Endothelial cell of umbilical vein (primary cell): Measurements from ENCODE around the gene SDSL. TPM values are rescaled to one million over a fixed set of nuclear protein-coding genes. Genes with fewer than 3 reads are reported as not detected.

Source experiments
- BruUV-seq: library from RNA; stranded (reverse); fragments of 400-500 nt; replicated peaks from 2 replicates; lab custom pipeline; 2021; lab: Mats Ljungman, UMichigan
- CTCF ChIA-PET: fragments of 300-600, 350-600 bp; sonication (Branson Sonifier 250); formaldehyde crosslinking; loops from one replicate; lab custom pipeline; 2021; ENCODE audit warnings: antibody characterized with exemption, inconsistent platforms; lab: Charles Lee
- POLR2A ChIA-PET: fragments of 300-600, 350-600 bp; sonication (Branson Sonifier 250); formaldehyde crosslinking; loops from one replicate; lab custom pipeline; 2021; ENCODE audit warnings: antibody characterized with exemption, inconsistent platforms; lab: Charles Lee
- DNase-seq: peaks from one replicate; pipeline ENCODE4 v3.0.0-alpha.2; 2011; ENCODE audit warnings: low read depth, low spot score
- FAIRE-seq: peaks from 2 replicates; lab custom pipeline; 2011; peaks lifted over from hg19 to GRCh38; lab: Jason Lieb, UNC
- H2AFZ ChIP-seq: 2 replicates; pipeline ENCODE4 v1.6.0; 2012; ENCODE audit warnings: low read depth, low read length, control low read depth, inconsistent platforms
- H3K27ac ChIP-seq: 2 replicates; pipeline ENCODE4 v1.5.1; 2011; ENCODE audit warnings: low read depth, mild to moderate bottlenecking, control low read depth, low read length, moderate library complexity; ENCODE audit not compliant: insufficient read depth
- H3K27me3 ChIP-seq, 2 experiments: 2 replicates each; pipeline versions ENCODE4 v1.6.0 to v1.6.1; 2011; ENCODE audit warnings: low read length in 2 of 2, mixed read lengths in 1 of 2; ENCODE audit not compliant: control insufficient read depth in 2 of 2, insufficient read depth in 2 of 2
- H3K36me3 ChIP-seq, 2 experiments: 2 replicates in 1 of 2; 3 replicates in 1 of 2; pipeline ENCODE4 v1.5.1; 2011; ENCODE audit warnings: low read length in 2 of 2, mild to moderate bottlenecking in 1 of 2, moderate library complexity in 1 of 2; ENCODE audit not compliant: control insufficient read depth in 2 of 2, insufficient read depth in 2 of 2; ENCODE audit errors: extremely low read depth in 1 of 2
- H3K4me1 ChIP-seq: 3 replicates; pipeline ENCODE4 v1.5.1; 2011; ENCODE audit warnings: mild to moderate bottlenecking, low read length; ENCODE audit not compliant: control insufficient read depth, insufficient read depth; ENCODE audit errors: extremely low read depth
- H3K4me2 ChIP-seq: 2 replicates; pipeline ENCODE4 v1.6.1; 2011; ENCODE audit warnings: low read length, control low read depth, mixed read lengths; ENCODE audit not compliant: insufficient read depth
- H3K4me3 ChIP-seq, 3 experiments: fragments of 200-600 bp in 1 of 3; sonication (generic), shearing (Covaris generic) in 1 of 3; replicated peaks in 1 of 3; 2 replicates each; pipeline ENCODE4 v1.5.1; 2011 to 2016; ENCODE audit warnings: control low read depth in 3 of 3, low read length in 3 of 3, mild to moderate bottlenecking in 2 of 3, inconsistent platforms in 1 of 3, low read depth in 1 of 3, moderate library complexity in 1 of 3; ENCODE audit not compliant: insufficient read depth in 1 of 3
- H3K79me2 ChIP-seq: 2 replicates; pipeline ENCODE4 v1.6.0; 2012; ENCODE audit warnings: low read length, inconsistent platforms; ENCODE audit not compliant: control insufficient read depth, insufficient read depth
- H3K9ac ChIP-seq: replicated peaks from 2 replicates; pipeline ENCODE3; 2011; ENCODE audit warnings: low read length, control low read depth; ENCODE audit not compliant: insufficient read depth; ENCODE audit errors: extremely low read depth
- H3K9me1 ChIP-seq: replicated peaks from 3 replicates; pipeline ENCODE4 v1.6.0; 2011; ENCODE audit warnings: mild to moderate bottlenecking, low read length; ENCODE audit not compliant: control insufficient read depth, insufficient read depth; ENCODE audit errors: extremely low read depth
- H3K9me3 ChIP-seq: replicated peaks from 2 replicates; pipeline ENCODE4 v1.5.1; 2012; ENCODE audit warnings: low read length, inconsistent platforms; ENCODE audit not compliant: control insufficient read depth, insufficient read depth
- H4K20me1 ChIP-seq: replicated peaks from 2 replicates; pipeline ENCODE3; 2011; ENCODE audit warnings: mild to moderate bottlenecking, low read length; ENCODE audit not compliant: control insufficient read depth, insufficient read depth; ENCODE audit errors: extremely low read depth
- CTCF ChIP-seq, 2 donors: IDR thresholded peaks; 1 replicate in 1 of 2; 2 replicates in 1 of 2; pipeline ENCODE4 v1.5.1; 2011; ENCODE audit warnings: low read length in 2 of 2, mild to moderate bottlenecking in 2 of 2, moderate library complexity in 2 of 2, control low read depth in 1 of 2, inconsistent platforms in 1 of 2, low read depth in 1 of 2; ENCODE audit not compliant: insufficient read depth in 1 of 2; ENCODE audit errors: extremely low read depth in 1 of 2
- EZH2 ChIP-seq: IDR thresholded peaks from 2 replicates; pipeline ENCODE4 v1.6.1; 2012; ENCODE audit warnings: borderline replicate concordance, low read depth, mild to moderate bottlenecking, moderate library complexity, low read length, inconsistent platforms; ENCODE audit not compliant: severe bottlenecking
- FOS ChIP-seq: IDR thresholded peaks from 2 replicates; pipeline ENCODE4 v1.6.1; 2011; ENCODE audit warnings: mild to moderate bottlenecking, low read length, moderate library complexity, borderline replicate concordance; ENCODE audit not compliant: insufficient read depth
- GATA2 ChIP-seq: IDR thresholded peaks from 2 replicates; pipeline ENCODE4 v1.7.0; 2011; ENCODE audit warnings: low read depth, mild to moderate bottlenecking, moderate library complexity, mixed read lengths, low read length; ENCODE audit not compliant: insufficient read length, insufficient read depth
- JUN ChIP-seq: IDR thresholded peaks from 2 replicates; pipeline ENCODE4 v1.6.1; 2011; ENCODE audit warnings: borderline replicate concordance, low read depth; ENCODE audit not compliant: insufficient read length, insufficient read depth
- MAX ChIP-seq: IDR thresholded peaks from 2 replicates; pipeline ENCODE4 v1.6.1; 2011; ENCODE audit not compliant: insufficient read depth, insufficient read length
- MYC ChIP-seq: IDR thresholded peaks from one replicate; pipeline ENCODE4 v1.6.1; 2011; ENCODE audit warnings: mild to moderate bottlenecking, low read depth, low read length
- POLR2A ChIP-seq: IDR thresholded peaks from 2 replicates; pipeline ENCODE4 v1.6.1; 2012; ENCODE audit warnings: low read depth, mild to moderate bottlenecking, control low read depth, low read length
- POLR2AphosphoS5 ChIP-seq: IDR thresholded peaks from 2 replicates; pipeline ENCODE4 v1.6.1; 2012; ENCODE audit warnings: low read depth, mild to moderate bottlenecking, control low read depth, low read length, moderate library complexity; ENCODE audit not compliant: insufficient read depth
- dilution Hi-C: fragments of 300-500 bp; cut with MboI; formaldehyde crosslinking; loops from one replicate; pipeline ENCODE4 v1.15.0; 2019; ENCODE audit warnings: low sequenced_read_pairs; ENCODE audit not compliant: extremely low pct_ligation_motif_present
- intact Hi-C: fragments of 100-400 bp; cut with micrococcal nuclease; formaldehyde crosslinking; loops from one replicate; pipeline ENCODE4 v1.10.0; 2022
- polyA plus RNA-seq, 4 experiments: library from polyadenylated mRNA; depleted of rRNA in 3 of 4; stranded (reverse) in 3 of 4; unstranded in 1 of 4; fragments of >200 nt; gene quantifications; 2 replicates each; pipeline versions ENCODE4 v1.2.1 to v1.2.3, GENCODE V29; 2011 to 2012; ENCODE audit warnings: missing spikeins in 1 of 4
- total RNA-seq: library from RNA; stranded (reverse); gene quantifications from 2 replicates; pipeline ENCODE4 v1.2.3, GENCODE V29; 2021

The SDSL gene
- total and polyA plus RNA-seq, 2 donors (not counting 3 experiments of a cell fraction or from before 2014, with no cell fraction given): 5.7 to 16.9 TPM

- TF ChIP-seq POLR2AphosphoS5 (no peak), MAX (no peak), MYC (no peak), EZH2 (no peak), CTCF (IDR thresholded peaks at IDR 0.05; ENCODE audit: extremely low read depth in 1 of 2, insufficient read depth in 1 of 2, low read depth in 1 of 2, low read length in 2 of 2) (no peak), POLR2A (no peak), JUN (no peak), GATA2 (no peak), FOS (no peak)
- Histone ChIP-seq H4K20me1 (no peaks in the 10 kb centered on the region), H3K9me3 (no peaks in the 10 kb centered on the region), H3K36me3 (no peaks in the 10 kb centered on the region), H3K27me3 (no peaks in the 10 kb centered on the region), H3K4me2 (no peak overlapping the region), H3K79me2 (no peaks in the 10 kb centered on the region), H3K4me1 (no peaks in the 10 kb centered on the region), H3K4me3 (no peak overlapping the region), H3K9me1 (no peaks in the 10 kb centered on the region), H2AFZ (no peak overlapping the region), H3K27ac (no peak overlapping the region), H3K9ac (no peak overlapping the region)
- BruUV-seq: no TSS peak
- DNase-seq (no peak), FAIRE-seq (no peak)
- dilution Hi-C loops (no loop called here), intact Hi-C loops (no loop called here)
- ChIA-PET CTCF (interaction anchor here (0.7 kb wide), 3 partner anchors 9 to 28 kb away, joined by 3 read pairs; no protein-coding TSS in a partner anchor), POLR2A (no interaction called here)
These were observed 24.5 kb upstream of the SDSL start for GRCh38 chr12:113397497-113398197.
